ENCODE results near the gene TMEM106C. TPM values are rescaled to one million over a fixed set of nuclear protein-coding genes. Genes with fewer than 3 reads are reported as not detected.

Gene TMEM106C
- polyA plus RNA-seq, 3 donors = 8.7 to 9.7 (median 9.0) TPM

DNA sequence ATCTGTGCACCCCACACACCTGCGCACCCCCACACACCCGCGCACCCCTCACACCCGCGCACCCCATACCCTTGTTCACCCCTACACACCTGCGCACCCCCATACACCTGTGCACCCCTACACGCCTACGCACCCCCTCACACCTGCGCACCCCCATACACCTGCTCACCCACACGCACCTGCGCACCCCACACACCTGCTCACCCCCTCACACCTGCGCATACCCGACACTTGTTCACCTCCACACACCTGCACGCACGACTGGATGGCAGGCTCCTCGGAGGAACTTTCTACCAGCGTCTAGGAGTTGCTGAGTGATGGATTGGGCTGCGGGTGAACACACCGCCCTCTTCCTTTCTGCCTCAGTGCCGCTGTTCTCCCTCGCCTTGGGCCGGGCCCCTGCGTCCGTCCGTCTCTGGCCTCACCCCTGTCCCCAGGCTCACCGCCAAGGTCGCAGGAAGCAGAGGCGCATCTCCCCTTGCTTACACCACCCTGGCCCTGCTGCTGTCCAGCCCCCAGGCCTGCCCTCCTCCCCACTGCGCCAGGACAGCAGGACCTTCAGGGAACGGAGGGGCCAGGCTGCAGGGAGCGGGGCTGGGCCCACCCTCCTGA is 20.7 kb upstream of the TMEM106C start:
- H3K27ac ChIP-seq (ENCODE audit: low read depth in 1 of 2, low read length in 2 of 2) = no peak overlapping the region
- H3K79me2 ChIP-seq (ENCODE audit: insufficient read depth, low read length) = no peaks in the 10 kb centered on the region
- H3K9ac ChIP-seq (ENCODE audit: insufficient read depth, low read length, poor library complexity, severe bottlenecking) = no peak overlapping the region
- H4K20me1 ChIP-seq (ENCODE audit: insufficient read depth, low read length) = no peaks in the 10 kb centered on the region
- Mint-ChIP-seq H3K4me1 (peaks cover 18% of the 10 kb centered on the region), H3K27ac (no peak overlapping the region), H3K27me3 (ENCODE audit: low read depth in 3 of 3) (peaks cover 20 to 25% (median 21%) of the 10 kb centered on the region in 3 donors), H3K9me3 (no peaks in the 10 kb centered on the region), H3K36me3 (no peaks in the 10 kb centered on the region), H3K4me3 (peak overlapping the region in 1 of 2 donors; percentile 42)
- H3K4me1 ChIP-seq (ENCODE audit: control insufficient read depth in 1 of 2, insufficient read depth in 2 of 2, low read length in 2 of 2) = peaks cover 12 to 14% of the 10 kb centered on the region in 2 donors
- H2AFZ ChIP-seq (ENCODE audit: insufficient read depth, low read depth, low read length, poor library complexity, severe bottlenecking) = no peak overlapping the region
- no peak for DNase-seq
- 77% methylated on average over 20 of the region's 31 CpGs for WGBS (ENCODE audit: insufficient coverage)
- intact Hi-C loops (cut with micrococcal nuclease) = loop anchor here in 1 of 2 donors (10.0 kb wide), 1 partner anchor 228 kb away; no protein-coding TSS in a partner anchor
- H3K4me2 ChIP-seq (replicated peaks; ENCODE audit: extremely low read depth, low read length, poor library complexity, severe bottlenecking) = no peak overlapping the region
- peaks cover 0 to 14% of the 10 kb centered on the region in 2 donors for H3K27me3 ChIP-seq (ENCODE audit: control insufficient read depth in 2 of 2, insufficient read depth in 2 of 2, low read length in 2 of 2)
- H3K36me3 ChIP-seq (replicated peaks in 1 of 2; ENCODE audit: control insufficient read depth in 1 of 2, insufficient read depth in 2 of 2, low read length in 2 of 2) = no peaks in the 10 kb centered on the region
- no peak overlapping the region for H3K4me3 ChIP-seq (replicated peaks in 1 of 3; ENCODE audit: low read depth in 2 of 3, low read length in 3 of 3)
- TF ChIP-seq, protein P1, sequence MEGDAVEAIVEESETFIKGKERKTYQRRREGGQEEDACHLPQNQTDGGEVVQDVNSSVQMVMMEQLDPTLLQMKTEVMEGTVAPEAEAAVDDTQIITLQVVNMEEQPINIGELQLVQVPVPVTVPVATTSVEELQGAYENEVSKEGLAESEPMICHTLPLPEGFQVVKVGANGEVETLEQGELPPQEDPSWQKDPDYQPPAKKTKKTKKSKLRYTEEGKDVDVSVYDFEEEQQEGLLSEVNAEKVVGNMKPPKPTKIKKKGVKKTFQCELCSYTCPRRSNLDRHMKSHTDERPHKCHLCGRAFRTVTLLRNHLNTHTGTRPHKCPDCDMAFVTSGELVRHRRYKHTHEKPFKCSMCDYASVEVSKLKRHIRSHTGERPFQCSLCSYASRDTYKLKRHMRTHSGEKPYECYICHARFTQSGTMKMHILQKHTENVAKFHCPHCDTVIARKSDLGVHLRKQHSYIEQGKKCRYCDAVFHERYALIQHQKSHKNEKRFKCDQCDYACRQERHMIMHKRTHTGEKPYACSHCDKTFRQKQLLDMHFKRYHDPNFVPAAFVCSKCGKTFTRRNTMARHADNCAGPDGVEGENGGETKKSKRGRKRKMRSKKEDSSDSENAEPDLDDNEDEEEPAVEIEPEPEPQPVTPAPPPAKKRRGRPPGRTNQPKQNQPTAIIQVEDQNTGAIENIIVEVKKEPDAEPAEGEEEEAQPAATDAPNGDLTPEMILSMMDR (IDR thresholded peaks at IDR 0.05) = no peak
- H3K9me3 ChIP-seq (replicated peaks in 1 of 2; ENCODE audit: control insufficient read depth in 1 of 2, insufficient read depth in 1 of 2, low read length in 2 of 2) = no peaks in the 10 kb centered on the region

DNA sequence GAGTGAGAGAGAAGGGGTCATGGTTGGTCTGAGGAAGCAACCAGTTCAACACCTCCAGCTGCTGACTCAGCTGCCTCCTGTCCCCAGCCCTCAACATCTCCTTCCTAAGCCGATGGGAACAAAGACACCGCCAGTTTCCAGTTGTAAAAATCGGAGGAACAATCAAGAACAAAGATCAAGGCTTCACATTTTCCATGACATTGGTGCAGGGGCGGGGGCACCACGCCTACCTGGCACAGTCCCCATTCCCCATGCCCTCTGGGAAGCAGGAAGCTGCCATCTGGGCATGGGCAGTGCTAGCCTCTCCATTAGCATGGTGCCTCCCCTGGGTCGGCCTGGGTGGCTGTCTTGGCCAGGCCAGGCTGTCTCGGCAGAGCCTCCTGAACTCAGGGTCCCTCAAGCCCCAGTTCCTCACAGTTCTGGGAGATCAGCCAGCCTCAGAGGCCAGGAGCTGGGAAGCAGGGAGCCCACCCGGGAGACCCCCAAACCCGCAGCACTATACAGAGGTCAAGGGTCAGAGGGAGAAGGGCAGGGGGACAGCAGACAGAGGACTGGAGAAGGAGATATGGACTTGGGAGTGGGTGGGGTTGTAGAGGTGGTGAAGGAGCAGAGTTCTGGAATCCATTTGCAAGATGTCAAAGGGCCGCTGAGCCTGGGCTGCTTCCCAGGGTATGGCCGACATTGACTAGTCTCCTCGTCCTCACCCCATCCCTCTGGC is 19.6 kb upstream of the TMEM106C start:
- Histone ChIP-seq H3K27ac (ENCODE audit: low read depth in 1 of 2, low read length in 2 of 2) (no peak overlapping the region), H3K4me1 (ENCODE audit: control insufficient read depth in 1 of 2, insufficient read depth in 2 of 2, low read length in 2 of 2) (peaks cover 12 to 14% of the 10 kb centered on the region in 2 donors), H3K4me2 (replicated peaks; ENCODE audit: extremely low read depth, low read length, poor library complexity, severe bottlenecking) (no peak overlapping the region), H3K36me3 (replicated peaks in 1 of 2; ENCODE audit: control insufficient read depth in 1 of 2, insufficient read depth in 2 of 2, low read length in 2 of 2) (no peaks in the 10 kb centered on the region), H4K20me1 (ENCODE audit: insufficient read depth, low read length) (no peaks in the 10 kb centered on the region), H3K9me3 (replicated peaks in 1 of 2; ENCODE audit: control insufficient read depth in 1 of 2, insufficient read depth in 1 of 2, low read length in 2 of 2) (no peaks in the 10 kb centered on the region), H3K27me3 (ENCODE audit: control insufficient read depth in 2 of 2, insufficient read depth in 2 of 2, low read length in 2 of 2) (peaks cover 0 to 14% of the 10 kb centered on the region in 2 donors), H3K4me3 (replicated peaks in 1 of 3; ENCODE audit: low read depth in 2 of 3, low read length in 3 of 3) (no peak overlapping the region), H3K79me2 (ENCODE audit: insufficient read depth, low read length) (no peaks in the 10 kb centered on the region), H2AFZ (ENCODE audit: insufficient read depth, low read depth, low read length, poor library complexity, severe bottlenecking) (no peak overlapping the region), H3K9ac (ENCODE audit: insufficient read depth, low read length, poor library complexity, severe bottlenecking) (no peak overlapping the region)
- Mint-ChIP-seq H3K27ac (no peak overlapping the region), H3K4me3 (no peak overlapping the region), H3K4me1 (peaks cover 18% of the 10 kb centered on the region), H3K27me3 (ENCODE audit: low read depth in 3 of 3) (peaks cover 20 to 26% (median 21%) of the 10 kb centered on the region in 3 donors), H3K9me3 (no peaks in the 10 kb centered on the region), H3K36me3 (no peaks in the 10 kb centered on the region)
- TF ChIP-seq, protein P1 (IDR thresholded peaks at IDR 0.05) = no peak
- DNase-seq = no peak
- intact Hi-C loops (cut with micrococcal nuclease) = loop anchor here in 1 of 2 donors (10.0 kb wide), 1 partner anchor 229 kb away; no protein-coding TSS in a partner anchor
- 79% methylated on average over 8 of the region's 12 CpGs for WGBS (ENCODE audit: insufficient coverage)
